DND-41 (cell line): Measurements from ENCODE around the gene FMO2.

Experiments
- CTCF ChIP-seq: IDR thresholded peaks from 2 replicates; pipeline ENCODE4 v1.5.1; 2012; ENCODE audit warnings: borderline replicate concordance, low read length, moderate library complexity, mild to moderate bottlenecking; ENCODE audit not compliant: poor library complexity, severe bottlenecking; ENCODE audit errors: extremely low read depth
- EZH2 ChIP-seq: IDR thresholded peaks from 3 replicates; pipeline ENCODE4 v1.6.1; 2012; ENCODE audit warnings: borderline replicate concordance, low read depth, mild to moderate bottlenecking, moderate library complexity, low read length, inconsistent platforms; ENCODE audit not compliant: severe bottlenecking

- TF ChIP-seq CTCF = no peak
- no peak for TF ChIP-seq EZH2
These were observed 23.7 kb upstream of the FMO2 start for GRCh38 chr1:171161431-171161830.
